Measurements from ENCODE around the gene FRYL. TPM values are rescaled to one million over a fixed set of nuclear protein-coding genes. Genes with fewer than 3 reads are reported as not detected.
A peak's percentile ranks its signal among the peaks of the same experiment; 100 is the strongest.

Gene FRYL
- total RNA-seq, 1 donor = 42.0 TPM

DNA sequence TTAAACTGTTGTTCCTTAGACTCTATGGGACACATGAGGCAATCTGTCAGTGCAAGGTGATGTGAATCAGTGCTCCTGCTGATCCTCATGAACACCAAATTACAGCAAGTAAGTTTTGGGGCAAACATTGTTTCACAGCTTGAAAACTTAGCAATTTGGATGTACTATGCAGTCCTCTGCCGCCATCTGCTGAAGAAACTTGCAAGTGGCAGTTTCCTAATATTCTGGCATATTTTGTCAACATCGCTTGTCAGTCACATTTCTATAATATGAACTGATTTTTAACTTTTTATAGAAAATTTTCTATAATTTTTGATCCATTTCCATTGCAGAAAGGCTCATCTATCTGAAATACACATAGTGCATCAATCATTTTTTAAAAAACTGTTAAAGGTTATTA lies 233.7 kb downstream of the FRYL start:
- Histone ChIP-seq H3K4me3 (ENCODE audit: insufficient read depth, low read length) (no peak overlapping the region), H3K4me1 (ENCODE audit: insufficient read depth, low read length) (no peaks in the 10 kb centered on the region), H3K36me3 (ENCODE audit: insufficient read depth, low read length) (peaks cover 39% of the 10 kb centered on the region), H3K4me2 (ENCODE audit: insufficient read depth, low read length) (no peak overlapping the region), H3K79me2 (ENCODE audit: insufficient read depth, low read length) (no peaks in the 10 kb centered on the region), H3K27ac (ENCODE audit: low read depth, low read length) (no peak overlapping the region), H4K20me1 (ENCODE audit: insufficient read depth, low read length) (no peaks in the 10 kb centered on the region), H2AFZ (ENCODE audit: low read length) (no peak overlapping the region), H3K27me3 (ENCODE audit: insufficient read depth, low read length) (no peaks in the 10 kb centered on the region), H3K9me3 (ENCODE audit: low read depth, low read length) (no peaks in the 10 kb centered on the region)
- no peak for DNase-seq (ENCODE audit: insufficient read length, low spot score, missing footprints)
- TF ChIP-seq, protein P1, sequence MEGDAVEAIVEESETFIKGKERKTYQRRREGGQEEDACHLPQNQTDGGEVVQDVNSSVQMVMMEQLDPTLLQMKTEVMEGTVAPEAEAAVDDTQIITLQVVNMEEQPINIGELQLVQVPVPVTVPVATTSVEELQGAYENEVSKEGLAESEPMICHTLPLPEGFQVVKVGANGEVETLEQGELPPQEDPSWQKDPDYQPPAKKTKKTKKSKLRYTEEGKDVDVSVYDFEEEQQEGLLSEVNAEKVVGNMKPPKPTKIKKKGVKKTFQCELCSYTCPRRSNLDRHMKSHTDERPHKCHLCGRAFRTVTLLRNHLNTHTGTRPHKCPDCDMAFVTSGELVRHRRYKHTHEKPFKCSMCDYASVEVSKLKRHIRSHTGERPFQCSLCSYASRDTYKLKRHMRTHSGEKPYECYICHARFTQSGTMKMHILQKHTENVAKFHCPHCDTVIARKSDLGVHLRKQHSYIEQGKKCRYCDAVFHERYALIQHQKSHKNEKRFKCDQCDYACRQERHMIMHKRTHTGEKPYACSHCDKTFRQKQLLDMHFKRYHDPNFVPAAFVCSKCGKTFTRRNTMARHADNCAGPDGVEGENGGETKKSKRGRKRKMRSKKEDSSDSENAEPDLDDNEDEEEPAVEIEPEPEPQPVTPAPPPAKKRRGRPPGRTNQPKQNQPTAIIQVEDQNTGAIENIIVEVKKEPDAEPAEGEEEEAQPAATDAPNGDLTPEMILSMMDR (IDR thresholded peaks at IDR 0.05; ENCODE audit: extremely low read depth, low read depth, low read length) = peak; percentile 79

DNA sequence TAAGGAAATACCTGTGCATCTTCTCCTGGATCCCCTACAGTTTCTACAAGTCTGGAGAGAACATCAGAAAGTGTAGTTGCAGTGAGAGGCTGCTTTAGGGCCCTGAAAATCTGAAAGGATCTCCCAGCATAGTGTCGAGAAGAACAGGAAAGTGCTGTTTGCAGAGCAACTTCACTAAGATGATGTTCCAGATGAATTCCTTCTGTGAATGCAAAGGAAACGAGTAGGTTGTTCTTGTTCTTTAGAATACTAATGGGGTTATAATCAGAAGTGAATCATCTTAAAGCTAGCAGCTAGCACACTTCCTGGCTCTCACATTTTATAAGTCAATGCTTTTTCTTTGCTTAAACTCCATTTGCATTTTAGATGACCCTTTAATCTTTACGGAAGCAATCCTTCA lies 236.3 kb downstream of the FRYL start:
- Histone ChIP-seq H3K27ac (ENCODE audit: low read depth, low read length) (no peak overlapping the region), H3K79me2 (ENCODE audit: insufficient read depth, low read length) (no peaks in the 10 kb centered on the region), H3K4me2 (ENCODE audit: insufficient read depth, low read length) (no peak overlapping the region), H3K9me3 (ENCODE audit: low read depth, low read length) (no peaks in the 10 kb centered on the region), H3K4me1 (ENCODE audit: insufficient read depth, low read length) (no peaks in the 10 kb centered on the region), H4K20me1 (ENCODE audit: insufficient read depth, low read length) (no peaks in the 10 kb centered on the region), H3K4me3 (ENCODE audit: insufficient read depth, low read length) (no peak overlapping the region), H3K36me3 (ENCODE audit: insufficient read depth, low read length) (peaks cover 53% of the 10 kb centered on the region), H3K27me3 (ENCODE audit: insufficient read depth, low read length) (no peaks in the 10 kb centered on the region), H2AFZ (ENCODE audit: low read length) (no peak overlapping the region)
- TF ChIP-seq, protein P1 (IDR thresholded peaks at IDR 0.05; ENCODE audit: extremely low read depth, low read depth, low read length) = no peak
- DNase-seq (ENCODE audit: insufficient read length, low spot score, missing footprints) = no peak

GRCh38 chr4:48542888-48543287 lies 237.2 kb downstream of the FRYL start:
- Histone ChIP-seq H3K27ac (ENCODE audit: low read depth, low read length) (no peak overlapping the region), H3K4me3 (ENCODE audit: insufficient read depth, low read length) (no peak overlapping the region), H3K27me3 (ENCODE audit: insufficient read depth, low read length) (no peaks in the 10 kb centered on the region), H4K20me1 (ENCODE audit: insufficient read depth, low read length) (no peaks in the 10 kb centered on the region), H3K9me3 (ENCODE audit: low read depth, low read length) (no peaks in the 10 kb centered on the region), H3K36me3 (ENCODE audit: insufficient read depth, low read length) (peaks cover 53% of the 10 kb centered on the region), H2AFZ (ENCODE audit: low read length) (no peak overlapping the region), H3K79me2 (ENCODE audit: insufficient read depth, low read length) (no peaks in the 10 kb centered on the region), H3K4me1 (ENCODE audit: insufficient read depth, low read length) (no peaks in the 10 kb centered on the region), H3K4me2 (ENCODE audit: insufficient read depth, low read length) (no peak overlapping the region)
- DNase-seq (ENCODE audit: insufficient read length, low spot score, missing footprints) = no peak
- TF ChIP-seq, protein P1 (IDR thresholded peaks at IDR 0.05; ENCODE audit: extremely low read depth, low read depth, low read length) = no peak

GRCh38 chr4:48539597-48539996 lies 240.5 kb downstream of the FRYL start:
- H3K27ac ChIP-seq (ENCODE audit: low read depth, low read length) = no peak overlapping the region
- H2AFZ ChIP-seq (ENCODE audit: low read length) = no peak overlapping the region
- DNase-seq (ENCODE audit: insufficient read length, low spot score, missing footprints) = no peak
- H3K36me3 ChIP-seq (ENCODE audit: insufficient read depth, low read length) = peaks cover 49% of the 10 kb centered on the region
- no peaks in the 10 kb centered on the region for H4K20me1 ChIP-seq (ENCODE audit: insufficient read depth, low read length)
- H3K9me3 ChIP-seq (ENCODE audit: low read depth, low read length) = no peaks in the 10 kb centered on the region
- no peak overlapping the region for H3K4me2 ChIP-seq (ENCODE audit: insufficient read depth, low read length)
- no peak overlapping the region for H3K4me3 ChIP-seq (ENCODE audit: insufficient read depth, low read length)
- H3K79me2 ChIP-seq (ENCODE audit: insufficient read depth, low read length) = no peaks in the 10 kb centered on the region
- no peaks in the 10 kb centered on the region for H3K27me3 ChIP-seq (ENCODE audit: insufficient read depth, low read length)
- no peaks in the 10 kb centered on the region for H3K4me1 ChIP-seq (ENCODE audit: insufficient read depth, low read length)
- TF ChIP-seq, protein P1 (IDR thresholded peaks at IDR 0.05; ENCODE audit: extremely low read depth, low read depth, low read length) = no peak
